Osteoblast (primary cell): ENCODE data around the gene MTMR11. TPM values are rescaled to one million over a fixed set of nuclear protein-coding genes. Genes with fewer than 3 reads are reported as not detected.
A peak's percentile ranks its signal among the peaks of the same experiment; 100 is the strongest.

ENCODE experiments used
- DNase-seq: peaks from one replicate; pipeline ENCODE4 v3.0.0; 2011; ENCODE audit warnings: low spot score, mixed read lengths; ENCODE audit not compliant: insufficient read length; ENCODE audit errors: missing footprints
- H2AFZ ChIP-seq: 2 replicates; pipeline ENCODE4 v1.6.0; 2011; ENCODE audit warnings: mild to moderate bottlenecking, low read length
- H3K27ac ChIP-seq: 2 replicates; pipeline ENCODE4 v1.5.1; 2011; ENCODE audit warnings: mild to moderate bottlenecking, low read depth, low read length, moderate library complexity
- H3K27me3 ChIP-seq: 2 replicates; pipeline ENCODE4 v1.6.0; 2012; ENCODE audit warnings: mild to moderate bottlenecking, control low read depth, inconsistent platforms, low read length, moderate library complexity; ENCODE audit not compliant: insufficient read depth
- H3K36me3 ChIP-seq: 2 replicates; pipeline ENCODE4 v1.5.1; 2011; ENCODE audit warnings: mild to moderate bottlenecking, low read length, control low read depth, moderate library complexity; ENCODE audit not compliant: insufficient read depth
- H3K4me1 ChIP-seq: 2 replicates; pipeline ENCODE4 v1.5.1; 2011; ENCODE audit warnings: mild to moderate bottlenecking, low read length, control low read depth, moderate library complexity; ENCODE audit not compliant: insufficient read depth
- H3K4me2 ChIP-seq: 2 replicates; pipeline ENCODE4 v1.6.0; 2011; ENCODE audit warnings: mild to moderate bottlenecking, low read length; ENCODE audit not compliant: insufficient read depth
- H3K4me3 ChIP-seq: fragments of 200-600 bp; sonication (generic); 3 replicates; pipeline ENCODE4 v1.5.1; 2012; ENCODE audit warnings: mild to moderate bottlenecking, low read length, inconsistent platforms; ENCODE audit not compliant: insufficient read depth
- H3K79me2 ChIP-seq: 2 replicates; pipeline ENCODE4 v1.6.0; 2012; ENCODE audit warnings: mild to moderate bottlenecking, low read length, control low read depth, inconsistent platforms; ENCODE audit not compliant: insufficient read depth
- H3K9me3 ChIP-seq: 2 replicates; pipeline ENCODE4 v1.5.1; 2011; ENCODE audit warnings: low read depth, low read length, control low read depth
- H4K20me1 ChIP-seq: 2 replicates; pipeline ENCODE4 v1.6.0; 2012; ENCODE audit warnings: mild to moderate bottlenecking, low read length, control low read depth; ENCODE audit not compliant: insufficient read depth
- total RNA-seq: library from RNA; depleted of rRNA; stranded (reverse); fragments of >200 nt; gene quantifications from 2 replicates; pipeline ENCODE4 v1.2.3, GENCODE V29; 2012
- TF ChIP-seq, protein P1 (sequence below): IDR thresholded peaks from 2 replicates; pipeline ENCODE4 v1.5.1; 2011; ENCODE audit warnings: mild to moderate bottlenecking, low read depth, low read length, moderate library complexity; ENCODE audit errors: extremely low read depth

Gene MTMR11
- total RNA-seq, 1 donor, result 7.2 TPM

DNA sequence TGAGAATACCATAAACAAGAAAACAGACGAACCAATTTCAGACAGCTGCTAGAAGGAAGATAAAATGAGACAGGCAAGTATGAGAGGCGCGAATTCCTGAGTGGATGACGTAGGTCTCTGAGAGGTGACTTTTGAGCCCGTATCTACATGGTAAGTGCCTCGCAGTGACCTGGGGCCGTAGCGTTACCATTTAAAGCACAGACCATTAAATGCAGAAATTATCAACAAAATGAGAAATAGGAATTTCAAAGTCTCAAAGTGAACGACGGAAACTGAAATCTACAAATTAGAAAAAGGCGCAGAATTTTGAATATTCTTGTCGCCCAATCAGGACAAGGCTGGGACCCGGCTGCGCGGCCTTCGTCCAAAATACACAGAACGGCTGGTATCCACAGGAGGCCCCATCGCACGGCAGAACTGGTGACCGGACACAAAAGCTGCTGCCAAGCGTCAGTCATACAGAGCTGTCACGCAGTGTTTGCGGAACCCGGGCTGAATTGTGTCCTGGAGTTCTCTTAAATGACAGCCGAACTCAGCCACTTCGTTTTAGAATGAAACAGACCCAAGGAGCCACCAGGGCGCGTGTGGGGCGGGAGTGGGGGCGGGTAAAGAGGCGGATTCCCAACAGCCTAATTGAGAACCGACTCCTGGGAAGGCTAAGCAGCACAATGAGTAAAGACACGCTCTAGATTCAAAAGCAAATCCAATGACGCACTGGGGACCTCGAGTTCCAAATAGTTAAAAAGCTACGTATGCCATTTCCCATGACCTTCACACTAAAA, 51.1 kb downstream of the MTMR11 start:
- TF ChIP-seq, protein P1, sequence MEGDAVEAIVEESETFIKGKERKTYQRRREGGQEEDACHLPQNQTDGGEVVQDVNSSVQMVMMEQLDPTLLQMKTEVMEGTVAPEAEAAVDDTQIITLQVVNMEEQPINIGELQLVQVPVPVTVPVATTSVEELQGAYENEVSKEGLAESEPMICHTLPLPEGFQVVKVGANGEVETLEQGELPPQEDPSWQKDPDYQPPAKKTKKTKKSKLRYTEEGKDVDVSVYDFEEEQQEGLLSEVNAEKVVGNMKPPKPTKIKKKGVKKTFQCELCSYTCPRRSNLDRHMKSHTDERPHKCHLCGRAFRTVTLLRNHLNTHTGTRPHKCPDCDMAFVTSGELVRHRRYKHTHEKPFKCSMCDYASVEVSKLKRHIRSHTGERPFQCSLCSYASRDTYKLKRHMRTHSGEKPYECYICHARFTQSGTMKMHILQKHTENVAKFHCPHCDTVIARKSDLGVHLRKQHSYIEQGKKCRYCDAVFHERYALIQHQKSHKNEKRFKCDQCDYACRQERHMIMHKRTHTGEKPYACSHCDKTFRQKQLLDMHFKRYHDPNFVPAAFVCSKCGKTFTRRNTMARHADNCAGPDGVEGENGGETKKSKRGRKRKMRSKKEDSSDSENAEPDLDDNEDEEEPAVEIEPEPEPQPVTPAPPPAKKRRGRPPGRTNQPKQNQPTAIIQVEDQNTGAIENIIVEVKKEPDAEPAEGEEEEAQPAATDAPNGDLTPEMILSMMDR, result no peak
- Histone ChIP-seq H3K27ac (peak overlapping the region; percentile 94), H3K4me3 (peak overlapping the region; percentile 80), H3K4me1 (peaks cover 21% of the 10 kb centered on the region), H3K36me3 (no peaks in the 10 kb centered on the region), H3K9me3 (no peaks in the 10 kb centered on the region), H3K27me3 (no peaks in the 10 kb centered on the region), H3K79me2 (peaks cover 26% of the 10 kb centered on the region), H3K4me2 (peak overlapping the region; percentile 91), H2AFZ (no peak overlapping the region), H4K20me1 (no peaks in the 10 kb centered on the region)
- peak; percentile 87 for DNase-seq

- H3K36me3 ChIP-seq, result no peaks in the 10 kb centered on the region
- no peaks in the 10 kb centered on the region for H4K20me1 ChIP-seq
These were observed 52.0 kb downstream of the MTMR11 start for GRCh38 chr1:149884433-149885338.

DNA sequence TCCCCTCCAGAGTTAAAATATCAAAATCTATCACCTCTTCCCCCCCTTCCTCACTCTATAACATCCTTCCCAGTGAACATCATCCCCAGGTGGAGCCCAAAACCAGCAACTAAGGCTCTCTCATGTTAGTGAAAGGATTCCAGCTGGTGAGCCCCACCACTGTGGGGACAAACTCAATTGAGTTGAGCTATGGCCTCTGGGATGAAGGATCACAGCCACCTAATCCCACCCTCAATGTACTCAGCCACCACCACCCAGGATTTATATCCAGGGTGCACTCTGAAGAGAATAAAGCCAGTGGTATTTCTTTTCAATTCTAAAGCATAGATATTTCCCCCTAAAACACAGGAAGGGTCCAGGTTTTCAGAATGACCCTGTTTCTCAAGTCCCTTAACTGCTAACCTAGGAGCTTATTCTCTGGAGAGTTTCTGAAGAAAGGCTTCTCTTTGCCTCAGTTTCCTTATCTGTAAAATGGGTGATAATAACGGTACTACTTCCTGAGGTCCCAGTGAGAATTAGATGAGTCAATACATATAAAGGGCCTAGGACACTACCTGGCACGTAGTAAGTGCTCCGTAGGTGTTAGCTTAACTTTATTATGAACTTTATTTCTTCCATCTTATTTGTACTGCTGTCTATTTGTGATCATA, 53.0 kb downstream of the MTMR11 start:
- Histone ChIP-seq H2AFZ (no peak overlapping the region), H3K36me3 (no peaks in the 10 kb centered on the region), H3K9me3 (no peaks in the 10 kb centered on the region), H3K27me3 (no peaks in the 10 kb centered on the region), H3K4me2 (peak overlapping the region; percentile 91), H4K20me1 (no peaks in the 10 kb centered on the region), H3K79me2 (peaks cover 26% of the 10 kb centered on the region), H3K4me3 (peak overlapping the region; percentile 80), H3K4me1 (peaks cover 17% of the 10 kb centered on the region), H3K27ac (no peak overlapping the region)
- no peak for DNase-seq
- TF ChIP-seq, protein P1, result no peak

More at GRCh38 chr1:149884433-149885338, 52.0 kb downstream of the MTMR11 start:
- peaks cover 21% of the 10 kb centered on the region for H3K4me1 ChIP-seq
- H3K27ac ChIP-seq, result peak overlapping the region; percentile 94
- H2AFZ ChIP-seq, result no peak overlapping the region
- TF ChIP-seq, protein P1, result no peak
- H3K4me3 ChIP-seq, result peak overlapping the region; percentile 80
- peak overlapping the region; percentile 91 for H3K4me2 ChIP-seq
- peaks cover 26% of the 10 kb centered on the region for H3K79me2 ChIP-seq
- no peaks in the 10 kb centered on the region for H3K9me3 ChIP-seq
- H3K27me3 ChIP-seq, result no peaks in the 10 kb centered on the region
- no peak for DNase-seq
